Measurements from ENCODE around the gene PLA2R1. TPM values are rescaled to one million over a fixed set of nuclear protein-coding genes. Genes with fewer than 3 reads are reported as not detected.

PLA2R1 gene
- total and polyA plus RNA-seq, 10 of the 15 experiments (the other 5 are each of a cell fraction or from before 2014, with no cell fraction given) = 0.01 to 0.05 (median 0.02) TPM; not detected in 6

- no peaks in the 10 kb centered on the region for H3K9me3 ChIP-seq (replicated peaks; ENCODE audit: control insufficient read depth, insufficient read depth, low read length)
- H4K20me1 ChIP-seq (ENCODE audit: control insufficient read depth, insufficient read depth) = no peaks in the 10 kb centered on the region
- no peak overlapping the region for H3K9ac ChIP-seq (ENCODE audit: control insufficient read depth, insufficient read depth, low read length)
- no peaks in the 10 kb centered on the region for H3K4me1 ChIP-seq (ENCODE audit: control insufficient read depth, insufficient read depth, low read length)
- no peaks in the 10 kb centered on the region for H3K36me3 ChIP-seq (ENCODE audit: control insufficient read depth in 2 of 2, insufficient read depth in 2 of 2, low read length in 1 of 2)
- peak overlapping the region; percentile 45; the same call in 1 of the 2 replicates for H3K4me3 ChIP-seq
- H3K4me2 ChIP-seq (ENCODE audit: control insufficient read depth, insufficient read depth) = peak overlapping the region; percentile 52
- DNase-seq (ENCODE audit: low read depth, low spot score) = no peak
- POLR2A ChIA-PET = interaction anchor here (0.6 kb wide), 1 partner anchor 175 kb away, joined by 4 read pairs; no protein-coding TSS in a partner anchor
- no peak overlapping the region for H3K27ac ChIP-seq (ENCODE audit: control insufficient read depth, insufficient read depth)
- H3K79me2 ChIP-seq (ENCODE audit: control insufficient read depth, insufficient read depth, low read length) = no peaks in the 10 kb centered on the region
- CTCF ChIA-PET = interaction anchor here (1.1 to 3.0 kb wide), 2 partner anchors 8 to 15 kb away, joined by 3 to 10 read pairs; no protein-coding TSS in a partner anchor
- peak; percentile 48; the same call in 2 of the 3 replicates for ATAC-seq
- peak overlapping the region; percentile 59 for H2AFZ ChIP-seq (ENCODE audit: control insufficient read depth, low read depth, low read length)
- SMC1A ChIA-PET (ENCODE audit: uncharacterized antibody, unreplicated experiment) = interaction anchor here (0.8 to 1.1 kb wide), 2 partner anchors 13 to 21 kb away, joined by 3 read pairs; no protein-coding TSS in a partner anchor
- 34% methylated on average over 5 of the region's 5 CpGs for WGBS (ENCODE audit: insufficient coverage, insufficient replicate concordance, low lambda C conversion rate, missing lambda C conversion rate)
- RAD21 ChIA-PET (ENCODE audit: unreplicated experiment) = no interaction called here
- H3K27me3 ChIP-seq (replicated peaks in 1 of 2; ENCODE audit: control insufficient read depth in 2 of 2, insufficient read depth in 2 of 2, low read length in 1 of 2) = no peaks in the 10 kb centered on the region
- no TSS peak for BruUV-seq (replicated peaks)
- in situ Hi-C loops (cut with MboI) = no loop called here
- intact Hi-C loops (cut with micrococcal nuclease; ENCODE audit: unreplicated experiment) = no loop called here
- FAIRE-seq = peak; percentile 78
- TF ChIP-seq SMAD1 (IDR thresholded peaks at IDR 0.05; ENCODE audit: low read depth, partially characterized antibody) = no peak
- TF ChIP-seq FOXK2 (IDR thresholded peaks at IDR 0.05) = no peak
These were observed 85.8 kb downstream of the PLA2R1 start for GRCh38 chr2:159976527-159977160.

GRCh38 chr2:159973325-159973724 is 89.1 kb downstream of the PLA2R1 start:
- Histone ChIP-seq H3K9me3 (replicated peaks; ENCODE audit: control insufficient read depth, insufficient read depth, low read length) (no peaks in the 10 kb centered on the region), H3K79me2 (ENCODE audit: control insufficient read depth, insufficient read depth, low read length) (no peaks in the 10 kb centered on the region), H3K4me1 (ENCODE audit: control insufficient read depth, insufficient read depth, low read length) (no peaks in the 10 kb centered on the region), H4K20me1 (ENCODE audit: control insufficient read depth, insufficient read depth) (no peaks in the 10 kb centered on the region), H3K4me2 (ENCODE audit: control insufficient read depth, insufficient read depth) (no peak overlapping the region), H2AFZ (ENCODE audit: control insufficient read depth, low read depth, low read length) (no peak overlapping the region), H3K4me3 (no peak overlapping the region), H3K9ac (ENCODE audit: control insufficient read depth, insufficient read depth, low read length) (no peak overlapping the region), H3K27ac (ENCODE audit: control insufficient read depth, insufficient read depth) (no peak overlapping the region), H3K36me3 (ENCODE audit: control insufficient read depth in 2 of 2, insufficient read depth in 2 of 2, low read length in 1 of 2) (no peaks in the 10 kb centered on the region), H3K27me3 (replicated peaks in 1 of 2; ENCODE audit: control insufficient read depth in 2 of 2, insufficient read depth in 2 of 2, low read length in 1 of 2) (no peaks in the 10 kb centered on the region)
- ChIA-PET POLR2A (no interaction called here), SMC1A (ENCODE audit: uncharacterized antibody, unreplicated experiment) (interaction anchor here (0.7 to 1.4 kb wide), 6 partner anchors 9 to 218 kb away, joined by 3 to 4 read pairs (median 4); no protein-coding TSS in a partner anchor), RAD21 (ENCODE audit: unreplicated experiment) (no interaction called here), CTCF (interaction anchor here (1.1 kb wide), 1 partner anchor 854 kb away, joined by 4 read pairs; no protein-coding TSS in a partner anchor)
- DNase-seq (ENCODE audit: low read depth, low spot score) = no peak
- intact Hi-C loops (cut with micrococcal nuclease; ENCODE audit: unreplicated experiment) (no loop called here), in situ Hi-C loops (cut with MboI) (no loop called here)
- BruUV-seq (replicated peaks) = no TSS peak
- FAIRE-seq = no peak
- 100% methylated on average over 1 of the region's 1 CpG for WGBS (ENCODE audit: insufficient coverage, insufficient replicate concordance, low lambda C conversion rate, missing lambda C conversion rate)
- peak; percentile 68; the same call in 1 of the 2 replicates for TF ChIP-seq REST (IDR thresholded peaks at IDR 0.05; ENCODE audit: low read depth, low read length)
- TF ChIP-seq ZBTB11 (CRISPR knock-in tag; IDR thresholded peaks at IDR 0.05) = no peak
- no peak for ATAC-seq
